Measurements from ENCODE around the gene GLRA1.

DNA sequence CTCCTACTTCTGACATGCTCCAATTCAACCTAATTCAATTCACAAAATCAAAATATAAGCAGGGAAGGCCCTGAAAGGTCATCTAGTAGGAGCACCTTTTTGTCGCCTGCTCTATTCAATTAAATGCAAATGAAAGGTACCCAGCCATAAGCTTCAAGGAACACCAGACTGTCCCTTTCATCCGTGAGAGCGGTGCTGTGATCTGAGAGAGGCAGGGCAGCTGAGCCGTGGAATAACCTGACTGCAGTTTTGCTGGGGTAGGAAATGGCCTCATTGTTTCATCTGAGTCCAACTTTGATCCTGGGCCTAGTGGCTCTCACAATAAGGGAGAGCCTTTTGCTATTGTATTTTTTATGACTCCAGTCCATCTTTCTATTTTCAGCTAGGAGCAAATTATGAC lies 39.8 kb upstream of the GLRA1 start:
- TF ChIP-seq GATA2 (IDR thresholded peaks at IDR 0.05; ENCODE audit: low read depth, low read length): no peak
- no peak for TF ChIP-seq GATA3 (IDR thresholded peaks at IDR 0.05; ENCODE audit: low read depth, low read length)
